GM23338 (cell line): ENCODE results near the gene FCHO2. TPM values are rescaled to one million over a fixed set of nuclear protein-coding genes. Genes with fewer than 3 reads are reported as not detected.

Source experiments
- ATAC-seq: fragments of 200-7000 bp; cut with Tn5 transposase; 3 replicates; pipeline ENCODE4 v1.9.1; 2020
- DNase-seq: peaks from one replicate; pipeline ENCODE4 v3.0.0-alpha.2; 2015; ENCODE audit warnings: low spot score
- H2AFZ ChIP-seq: fragments of 200-600 bp; sonication (generic); 2 replicates; pipeline ENCODE4 v1.8.0; 2016; ENCODE audit warnings: antibody characterized with exemption, mild to moderate bottlenecking, moderate library complexity
- H3F3A ChIP-seq: fragments of 200-600 bp; sonication (generic); replicated peaks from 2 replicates; pipeline ENCODE4 v1.8.0; 2017; ENCODE audit warnings: antibody characterized with exemption, mixed run types, low read depth
- H3K27ac ChIP-seq: fragments of 200-600 bp; sonication (generic); 2 replicates; pipeline ENCODE4 v1.6.1; 2016; ENCODE audit warnings: low read depth
- H3K27me3 ChIP-seq: fragments of 200-600 bp; sonication (generic); 2 replicates; pipeline ENCODE4 v1.8.0; 2016; ENCODE audit warnings: mild to moderate bottlenecking, mixed run types, moderate library complexity; ENCODE audit not compliant: insufficient read depth
- H3K36me3 ChIP-seq: fragments of 200-600 bp; sonication (generic); 2 replicates; pipeline ENCODE4 v1.8.0; 2016; ENCODE audit warnings: mild to moderate bottlenecking; ENCODE audit not compliant: insufficient read depth
- H3K4me1 ChIP-seq: fragments of 200-600 bp; sonication (generic); 2 replicates; pipeline ENCODE4 v1.8.0; 2016; ENCODE audit warnings: mild to moderate bottlenecking, moderate library complexity; ENCODE audit not compliant: insufficient read depth
- H3K4me2 ChIP-seq: fragments of 200-600 bp; sonication (generic); 2 replicates; pipeline ENCODE4 v1.7.1; 2017; ENCODE audit warnings: mixed run types
- H3K4me3 ChIP-seq: fragments of 200-600 bp; sonication (generic); 2 replicates; pipeline ENCODE4 v1.6.1; 2016; ENCODE audit warnings: mixed run types
- H3K79me2 ChIP-seq: fragments of 200-600 bp; sonication (generic); replicated peaks from 2 replicates; pipeline ENCODE4 v1.8.0; 2017; ENCODE audit warnings: mild to moderate bottlenecking; ENCODE audit not compliant: insufficient read depth
- H3K9me2 ChIP-seq: fragments of 200-600 bp; sonication (generic); 2 replicates; pipeline ENCODE4 v1.8.0; 2017; ENCODE audit not compliant: insufficient read depth
- H4K20me1 ChIP-seq: fragments of 200-600 bp; sonication (generic); replicated peaks from 2 replicates; pipeline ENCODE4 v1.8.0; 2017; ENCODE audit warnings: mild to moderate bottlenecking; ENCODE audit not compliant: insufficient read depth
- H3K27ac Mint-ChIP-seq: 2 replicates; pipeline ENCODE4 v1.8.0; 2020; ENCODE audit warnings: inconsistent platforms, mild to moderate bottlenecking, moderate library complexity, mixed read lengths
- H3K27me3 Mint-ChIP-seq: 3 replicates; pipeline ENCODE4 v1.8.0; 2022; ENCODE audit warnings: low read depth, mild to moderate bottlenecking, moderate library complexity, mixed read lengths, inconsistent platforms; ENCODE audit not compliant: insufficient read depth, poor library complexity
- H3K36me3 Mint-ChIP-seq: 3 replicates; pipeline ENCODE4 v1.8.0; 2021; ENCODE audit warnings: low read depth, mild to moderate bottlenecking, inconsistent platforms, moderate library complexity, mixed read lengths
- H3K4me1 Mint-ChIP-seq: 3 replicates; pipeline ENCODE4 v1.8.0; 2020; ENCODE audit warnings: mild to moderate bottlenecking, inconsistent platforms, mixed read lengths
- H3K4me3 Mint-ChIP-seq: 3 replicates; pipeline ENCODE4 v1.8.0; 2021; ENCODE audit warnings: moderate library complexity, mild to moderate bottlenecking, inconsistent platforms, mixed read lengths
- H3K9me3 Mint-ChIP-seq: 3 replicates; pipeline ENCODE4 v1.8.0; 2020; ENCODE audit warnings: moderate library complexity, mild to moderate bottlenecking, inconsistent platforms, mixed read lengths
- EZH2 ChIP-seq: fragments of 200-600 bp; sonication (generic); IDR thresholded peaks from one replicate; pipeline ENCODE4 v1.8.0; 2017; ENCODE audit warnings: antibody characterized with exemption, mild to moderate bottlenecking, low read depth; ENCODE audit not compliant: unreplicated experiment
- EZH2phosphoT487 ChIP-seq: fragments of 200-600 bp; sonication (generic); IDR thresholded peaks from one replicate; pipeline ENCODE4 v1.8.1; 2018; ENCODE audit warnings: antibody characterized with exemption; ENCODE audit not compliant: unreplicated experiment
- JUNB ChIP-seq: IDR thresholded peaks from one replicate; pipeline ENCODE4 v1.6.1; 2016; ENCODE audit warnings: antibody characterized with exemption; ENCODE audit not compliant: unreplicated experiment
- NANOG ChIP-seq: IDR thresholded peaks from 2 replicates; pipeline ENCODE4 v1.6.1; 2016; ENCODE audit warnings: antibody characterized with exemption, borderline replicate concordance
- POLR2AphosphoS5 ChIP-seq: IDR thresholded peaks from 2 replicates; pipeline ENCODE4 v1.6.1; 2016; ENCODE audit warnings: antibody characterized with exemption, low read depth
- ZNF114 ChIP-seq: fragments of 250-450 bp; sonication (Bioruptor Pico); IDR thresholded peaks from 2 replicates; pipeline ENCODE4 v1.5.0; 2020; ENCODE audit warnings: mild to moderate bottlenecking, moderate library complexity
- polyA plus RNA-seq: library from polyadenylated mRNA; unstranded; fragments of >200 nt; fragmentation: Nextera tagmentation; extraction: Ambion mirVana; gene quantifications from 2 replicates; pipeline ENCODE4 v1.2.1, GENCODE V29; 2016
- total RNA-seq: library from RNA; depleted of rRNA; stranded (reverse); fragments of >200 nt; shearing (Covaris generic); gene quantifications from 2 replicates; pipeline ENCODE4 v1.2.3, GENCODE V29; 2014
- TF ChIP-seq, protein P1 (sequence below): IDR thresholded peaks from 2 replicates; pipeline ENCODE4 v1.6.1; 2016; ENCODE audit warnings: antibody characterized with exemption
- TF ChIP-seq, protein P2 (sequence below): fragments of 250-450 bp; sonication (Bioruptor Pico); IDR thresholded peaks from 2 replicates; pipeline ENCODE4 v1.5.0; 2020; ENCODE audit warnings: mild to moderate bottlenecking, moderate library complexity
- TF ChIP-seq, protein P3 (sequence below): IDR thresholded peaks from one replicate; pipeline ENCODE4 v1.6.1; 2018; ENCODE audit warnings: antibody characterized with exemption; ENCODE audit not compliant: unreplicated experiment
- TF ChIP-seq, protein P4 (sequence below), 2 experiments: fragments of 200-600 bp in 1 of 2; sonication (generic) in 1 of 2; conservative IDR thresholded peaks; 2 replicates each; pipeline versions ENCODE4 v1.5.1 to v1.6.1; 2016 to 2017; ENCODE audit warnings: antibody characterized with exemption in 2 of 2, low read depth in 2 of 2, mild to moderate bottlenecking in 2 of 2, moderate library complexity in 1 of 2

FCHO2 gene
- total and polyA plus RNA-seq, 2 experiments from 2014 or later: 8.4 to 10.1 TPM

DNA sequence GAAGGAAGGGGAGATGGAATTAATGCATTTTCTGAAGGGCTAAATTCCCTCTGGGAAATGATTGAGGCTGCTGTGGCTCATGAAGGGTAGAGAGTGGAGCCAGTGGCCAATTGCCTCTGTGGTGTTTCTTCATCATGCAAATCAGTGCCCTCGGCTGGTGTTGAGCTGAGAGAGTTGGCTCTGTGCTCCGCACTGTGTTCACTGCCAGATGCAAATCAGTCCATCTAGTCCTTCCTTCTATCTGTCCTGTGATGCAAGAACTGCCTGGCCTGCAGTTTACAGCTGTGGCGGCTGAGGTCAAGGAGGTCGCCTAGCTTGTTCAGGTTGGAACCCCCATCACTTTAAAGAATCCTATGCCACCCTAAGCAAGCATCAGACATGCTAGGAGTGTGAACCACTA, 170.5 kb downstream of the FCHO2 start:
- ATAC-seq: no peak

More for the DNA sequence above, 170.5 kb downstream of the FCHO2 start:
- H3K79me2 ChIP-seq: no peaks in the 10 kb centered on the region
- H3K4me3 ChIP-seq: no peak overlapping the region
- no peaks in the 10 kb centered on the region for H4K20me1 ChIP-seq
- Mint-ChIP-seq H3K9me3 (no peaks in the 10 kb centered on the region; the same call in 2 of the 3 replicates), H3K36me3 (peaks cover 3% of the 10 kb centered on the region; the same call in 2 of the 3 replicates), H3K27me3 (peaks cover 15% of the 10 kb centered on the region), H3K4me1 (peaks cover 37% of the 10 kb centered on the region), H3K27ac (no peak overlapping the region), H3K4me3 (no peak overlapping the region)
- H3K4me1 ChIP-seq: peaks cover 11% of the 10 kb centered on the region
- H3K9me2 ChIP-seq: no peaks in the 10 kb centered on the region
- no peak overlapping the region for H3K4me2 ChIP-seq
- DNase-seq: no peak
- no peak overlapping the region for H2AFZ ChIP-seq
- H3F3A ChIP-seq: no peaks in the 10 kb centered on the region
- TF ChIP-seq POLR2AphosphoS5 (no peak), NANOG (no peak), JUNB (no peak), EZH2 (no peak), EZH2phosphoT487 (no peak), ZNF114 (CRISPR knock-in tag) (no peak)
- TF ChIP-seq, protein P1, sequence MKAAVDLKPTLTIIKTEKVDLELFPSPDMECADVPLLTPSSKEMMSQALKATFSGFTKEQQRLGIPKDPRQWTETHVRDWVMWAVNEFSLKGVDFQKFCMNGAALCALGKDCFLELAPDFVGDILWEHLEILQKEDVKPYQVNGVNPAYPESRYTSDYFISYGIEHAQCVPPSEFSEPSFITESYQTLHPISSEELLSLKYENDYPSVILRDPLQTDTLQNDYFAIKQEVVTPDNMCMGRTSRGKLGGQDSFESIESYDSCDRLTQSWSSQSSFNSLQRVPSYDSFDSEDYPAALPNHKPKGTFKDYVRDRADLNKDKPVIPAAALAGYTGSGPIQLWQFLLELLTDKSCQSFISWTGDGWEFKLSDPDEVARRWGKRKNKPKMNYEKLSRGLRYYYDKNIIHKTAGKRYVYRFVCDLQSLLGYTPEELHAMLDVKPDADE: no peak
- TF ChIP-seq, protein P2, sequence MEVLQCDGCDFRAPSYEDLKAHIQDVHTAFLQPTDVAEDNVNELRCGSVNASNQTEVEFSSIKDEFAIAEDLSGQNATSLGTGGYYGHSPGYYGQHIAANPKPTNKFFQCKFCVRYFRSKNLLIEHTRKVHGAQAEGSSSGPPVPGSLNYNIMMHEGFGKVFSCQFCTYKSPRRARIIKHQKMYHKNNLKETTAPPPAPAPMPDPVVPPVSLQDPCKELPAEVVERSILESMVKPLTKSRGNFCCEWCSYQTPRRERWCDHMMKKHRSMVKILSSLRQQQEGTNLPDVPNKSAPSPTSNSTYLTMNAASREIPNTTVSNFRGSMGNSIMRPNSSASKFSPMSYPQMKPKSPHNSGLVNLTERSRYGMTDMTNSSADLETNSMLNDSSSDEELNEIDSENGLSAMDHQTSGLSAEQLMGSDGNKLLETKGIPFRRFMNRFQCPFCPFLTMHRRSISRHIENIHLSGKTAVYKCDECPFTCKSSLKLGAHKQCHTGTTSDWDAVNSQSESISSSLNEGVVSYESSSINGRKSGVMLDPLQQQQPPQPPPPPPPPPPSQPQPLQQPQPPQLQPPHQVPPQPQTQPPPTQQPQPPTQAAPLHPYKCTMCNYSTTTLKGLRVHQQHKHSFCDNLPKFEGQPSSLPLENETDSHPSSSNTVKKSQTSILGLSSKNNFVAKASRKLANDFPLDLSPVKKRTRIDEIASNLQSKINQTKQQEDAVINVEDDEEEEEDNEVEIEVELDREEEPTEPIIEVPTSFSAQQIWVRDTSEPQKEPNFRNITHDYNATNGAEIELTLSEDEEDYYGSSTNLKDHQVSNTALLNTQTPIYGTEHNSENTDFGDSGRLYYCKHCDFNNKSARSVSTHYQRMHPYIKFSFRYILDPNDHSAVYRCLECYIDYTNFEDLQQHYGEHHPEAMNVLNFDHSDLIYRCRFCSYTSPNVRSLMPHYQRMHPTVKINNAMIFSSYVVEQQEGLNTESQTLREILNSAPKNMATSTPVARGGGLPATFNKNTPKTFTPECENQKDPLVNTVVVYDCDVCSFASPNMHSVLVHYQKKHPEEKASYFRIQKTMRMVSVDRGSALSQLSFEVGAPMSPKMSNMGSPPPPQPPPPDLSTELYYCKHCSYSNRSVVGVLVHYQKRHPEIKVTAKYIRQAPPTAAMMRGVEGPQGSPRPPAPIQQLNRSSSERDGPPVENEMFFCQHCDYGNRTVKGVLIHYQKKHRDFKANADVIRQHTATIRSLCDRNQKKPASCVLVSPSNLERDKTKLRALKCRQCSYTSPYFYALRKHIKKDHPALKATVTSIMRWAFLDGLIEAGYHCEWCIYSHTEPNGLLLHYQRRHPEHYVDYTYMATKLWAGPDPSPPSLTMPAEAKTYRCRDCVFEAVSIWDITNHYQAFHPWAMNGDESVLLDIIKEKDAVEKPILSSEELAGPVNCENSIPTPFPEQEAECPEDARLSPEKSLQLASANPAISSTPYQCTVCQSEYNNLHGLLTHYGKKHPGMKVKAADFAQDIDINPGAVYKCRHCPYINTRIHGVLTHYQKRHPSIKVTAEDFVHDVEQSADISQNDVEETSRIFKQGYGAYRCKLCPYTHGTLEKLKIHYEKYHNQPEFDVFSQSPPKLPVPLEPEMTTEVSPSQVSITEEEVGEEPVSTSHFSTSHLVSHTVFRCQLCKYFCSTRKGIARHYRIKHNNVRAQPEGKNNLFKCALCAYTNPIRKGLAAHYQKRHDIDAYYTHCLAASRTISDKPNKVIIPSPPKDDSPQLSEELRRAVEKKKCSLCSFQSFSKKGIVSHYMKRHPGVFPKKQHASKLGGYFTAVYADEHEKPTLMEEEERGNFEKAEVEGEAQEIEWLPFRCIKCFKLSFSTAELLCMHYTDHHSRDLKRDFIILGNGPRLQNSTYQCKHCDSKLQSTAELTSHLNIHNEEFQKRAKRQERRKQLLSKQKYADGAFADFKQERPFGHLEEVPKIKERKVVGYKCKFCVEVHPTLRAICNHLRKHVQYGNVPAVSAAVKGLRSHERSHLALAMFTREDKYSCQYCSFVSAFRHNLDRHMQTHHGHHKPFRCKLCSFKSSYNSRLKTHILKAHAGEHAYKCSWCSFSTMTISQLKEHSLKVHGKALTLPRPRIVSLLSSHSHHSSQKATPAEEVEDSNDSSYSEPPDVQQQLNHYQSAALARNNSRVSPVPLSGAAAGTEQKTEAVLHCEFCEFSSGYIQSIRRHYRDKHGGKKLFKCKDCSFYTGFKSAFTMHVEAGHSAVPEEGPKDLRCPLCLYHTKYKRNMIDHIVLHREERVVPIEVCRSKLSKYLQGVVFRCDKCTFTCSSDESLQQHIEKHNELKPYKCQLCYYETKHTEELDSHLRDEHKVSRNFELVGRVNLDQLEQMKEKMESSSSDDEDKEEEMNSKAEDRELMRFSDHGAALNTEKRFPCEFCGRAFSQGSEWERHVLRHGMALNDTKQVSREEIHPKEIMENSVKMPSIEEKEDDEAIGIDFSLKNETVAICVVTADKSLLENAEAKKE (CRISPR knock-in tag): no peak
- TF ChIP-seq, protein P3, sequence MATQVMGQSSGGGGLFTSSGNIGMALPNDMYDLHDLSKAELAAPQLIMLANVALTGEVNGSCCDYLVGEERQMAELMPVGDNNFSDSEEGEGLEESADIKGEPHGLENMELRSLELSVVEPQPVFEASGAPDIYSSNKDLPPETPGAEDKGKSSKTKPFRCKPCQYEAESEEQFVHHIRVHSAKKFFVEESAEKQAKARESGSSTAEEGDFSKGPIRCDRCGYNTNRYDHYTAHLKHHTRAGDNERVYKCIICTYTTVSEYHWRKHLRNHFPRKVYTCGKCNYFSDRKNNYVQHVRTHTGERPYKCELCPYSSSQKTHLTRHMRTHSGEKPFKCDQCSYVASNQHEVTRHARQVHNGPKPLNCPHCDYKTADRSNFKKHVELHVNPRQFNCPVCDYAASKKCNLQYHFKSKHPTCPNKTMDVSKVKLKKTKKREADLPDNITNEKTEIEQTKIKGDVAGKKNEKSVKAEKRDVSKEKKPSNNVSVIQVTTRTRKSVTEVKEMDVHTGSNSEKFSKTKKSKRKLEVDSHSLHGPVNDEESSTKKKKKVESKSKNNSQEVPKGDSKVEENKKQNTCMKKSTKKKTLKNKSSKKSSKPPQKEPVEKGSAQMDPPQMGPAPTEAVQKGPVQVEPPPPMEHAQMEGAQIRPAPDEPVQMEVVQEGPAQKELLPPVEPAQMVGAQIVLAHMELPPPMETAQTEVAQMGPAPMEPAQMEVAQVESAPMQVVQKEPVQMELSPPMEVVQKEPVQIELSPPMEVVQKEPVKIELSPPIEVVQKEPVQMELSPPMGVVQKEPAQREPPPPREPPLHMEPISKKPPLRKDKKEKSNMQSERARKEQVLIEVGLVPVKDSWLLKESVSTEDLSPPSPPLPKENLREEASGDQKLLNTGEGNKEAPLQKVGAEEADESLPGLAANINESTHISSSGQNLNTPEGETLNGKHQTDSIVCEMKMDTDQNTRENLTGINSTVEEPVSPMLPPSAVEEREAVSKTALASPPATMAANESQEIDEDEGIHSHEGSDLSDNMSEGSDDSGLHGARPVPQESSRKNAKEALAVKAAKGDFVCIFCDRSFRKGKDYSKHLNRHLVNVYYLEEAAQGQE: no peak
- TF ChIP-seq, protein P4, sequence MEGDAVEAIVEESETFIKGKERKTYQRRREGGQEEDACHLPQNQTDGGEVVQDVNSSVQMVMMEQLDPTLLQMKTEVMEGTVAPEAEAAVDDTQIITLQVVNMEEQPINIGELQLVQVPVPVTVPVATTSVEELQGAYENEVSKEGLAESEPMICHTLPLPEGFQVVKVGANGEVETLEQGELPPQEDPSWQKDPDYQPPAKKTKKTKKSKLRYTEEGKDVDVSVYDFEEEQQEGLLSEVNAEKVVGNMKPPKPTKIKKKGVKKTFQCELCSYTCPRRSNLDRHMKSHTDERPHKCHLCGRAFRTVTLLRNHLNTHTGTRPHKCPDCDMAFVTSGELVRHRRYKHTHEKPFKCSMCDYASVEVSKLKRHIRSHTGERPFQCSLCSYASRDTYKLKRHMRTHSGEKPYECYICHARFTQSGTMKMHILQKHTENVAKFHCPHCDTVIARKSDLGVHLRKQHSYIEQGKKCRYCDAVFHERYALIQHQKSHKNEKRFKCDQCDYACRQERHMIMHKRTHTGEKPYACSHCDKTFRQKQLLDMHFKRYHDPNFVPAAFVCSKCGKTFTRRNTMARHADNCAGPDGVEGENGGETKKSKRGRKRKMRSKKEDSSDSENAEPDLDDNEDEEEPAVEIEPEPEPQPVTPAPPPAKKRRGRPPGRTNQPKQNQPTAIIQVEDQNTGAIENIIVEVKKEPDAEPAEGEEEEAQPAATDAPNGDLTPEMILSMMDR (conservative IDR thresholded peaks at IDR 0.05; ENCODE audit: low read depth in 2 of 2): no peak
- no peaks in the 10 kb centered on the region for H3K36me3 ChIP-seq
- peaks cover 17% of the 10 kb centered on the region for H3K27me3 ChIP-seq
- H3K27ac ChIP-seq: no peak overlapping the region
